Vagina (tissue), 2 donors: ENCODE data around the gene GPR55. TPM values are rescaled to one million over a fixed set of nuclear protein-coding genes. Genes with fewer than 3 reads are reported as not detected.

Experiments used
- DNase-seq, 2 donors: peaks; one replicate each; pipeline ENCODE4 v3.0.0-alpha.2; 2017; ENCODE audit errors: extremely low spot score in 2 of 2
- H3K27ac ChIP-seq: fragments of 200-600 bp; sonication (generic); one replicate; pipeline ENCODE4 v1.5.1; 2019
- H3K27me3 ChIP-seq: fragments of 200-600 bp; sonication (generic); one replicate; pipeline ENCODE4 v1.5.1; 2019
- H3K36me3 ChIP-seq, 2 donors: fragments of 200-600 bp; sonication (generic); one replicate each; pipeline ENCODE4 v1.5.1; 2017 to 2019
- H3K4me1 ChIP-seq: fragments of 200-600 bp; sonication (generic); one replicate; pipeline ENCODE4 v1.5.1; 2019
- H3K4me3 ChIP-seq, 2 donors: fragments of 200-600 bp; sonication (generic); 1 replicate in 1 of 2; 2 replicates in 1 of 2; pipeline ENCODE4 v1.5.1; 2016 to 2019
- H3K9me3 ChIP-seq: fragments of 200-600 bp; sonication (generic); one replicate; pipeline ENCODE4 v1.5.1; 2019
- POLR2A ChIP-seq, 2 donors: fragments of 450-650 bp; IDR thresholded peaks; one replicate each; pipeline ENCODE4 v1.6.1; 2017; ENCODE audit warnings: antibody characterized with exemption in 2 of 2, mild to moderate bottlenecking in 2 of 2, moderate library complexity in 2 of 2
- POLR2AphosphoS5 ChIP-seq, 2 donors: sonication (generic); formaldehyde crosslinking; IDR thresholded peaks; one replicate each; pipeline ENCODE4 v1.9.0; 2017; ENCODE audit warnings: antibody characterized with exemption in 2 of 2, mild to moderate bottlenecking in 2 of 2, low read depth in 1 of 2; ENCODE audit not compliant: insufficient read depth in 1 of 2
- intact Hi-C: fragments of 100-400 bp; cut with DNase I; formaldehyde crosslinking; loops from one replicate; pipeline ENCODE4 v1.15.1; 2023
- total RNA-seq: library from RNA; depleted of rRNA; stranded (reverse); fragments of >200 nt; gene quantifications from one replicate; pipeline ENCODE4 v1.2.3, GENCODE V29; 2016
- TF ChIP-seq, protein P1 (sequence below), 3 experiments: fragments of 450-650 bp in 2 of 3; fragments of 200-600 bp in 1 of 3; sonication (generic) in 1 of 3; IDR thresholded peaks; one replicate each; pipeline ENCODE4 v1.5.1; 2017 to 2019; ENCODE audit warnings: antibody characterized with exemption in 3 of 3, mild to moderate bottlenecking in 2 of 3, moderate library complexity in 2 of 3

GPR55 gene
- total RNA-seq, 1 donor from 2014 or later: 2.7 TPM

DNA sequence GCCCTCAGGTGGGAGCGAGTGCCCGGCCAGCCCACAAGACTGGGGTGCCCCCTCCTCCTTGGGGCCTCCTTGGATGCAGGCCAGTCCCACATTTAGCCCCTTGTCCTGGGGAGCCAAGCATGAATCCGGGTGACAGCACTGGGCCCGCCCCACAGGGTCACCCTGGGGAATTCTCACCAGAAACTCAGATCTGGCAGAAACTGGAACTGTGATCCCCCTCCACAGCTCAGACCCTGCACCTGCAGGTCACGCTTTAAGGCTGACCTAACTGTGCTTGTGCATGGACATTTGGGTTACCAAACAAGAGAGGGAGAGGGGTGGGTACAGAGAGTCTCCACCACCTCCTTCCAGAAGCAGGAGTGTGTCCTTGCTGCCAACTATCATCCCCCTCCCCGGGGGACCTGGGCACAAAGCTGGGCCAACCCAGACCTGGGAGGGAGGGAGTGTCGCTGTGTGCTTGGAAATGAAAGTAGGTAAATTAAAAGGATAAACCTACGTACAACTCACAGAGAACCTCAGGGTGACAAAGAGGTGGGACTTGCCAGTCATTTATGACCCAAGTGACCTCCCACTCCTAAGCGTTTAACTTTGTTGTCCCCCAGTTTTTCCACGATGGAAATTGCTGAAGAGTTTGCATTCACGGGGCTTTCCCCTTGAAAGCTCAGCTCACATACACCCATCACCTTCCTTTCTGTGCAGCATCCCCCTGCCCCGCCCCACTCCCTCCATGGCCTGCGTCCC, 51.2 kb downstream of the GPR55 start:
- Histone ChIP-seq H3K36me3 (peaks cover 0 to 17% of the 10 kb centered on the region in 2 donors), H3K27me3 (no peaks in the 10 kb centered on the region), H3K4me1 (peaks cover 27% of the 10 kb centered on the region), H3K4me3 (no peak overlapping the region), H3K9me3 (no peaks in the 10 kb centered on the region), H3K27ac (no peak overlapping the region)
- no peak for DNase-seq
- no peak for TF ChIP-seq POLR2AphosphoS5 (IDR thresholded peaks at IDR 0.05; ENCODE audit: insufficient read depth in 1 of 2, low read depth in 1 of 2)
- TF ChIP-seq POLR2A (IDR thresholded peaks at IDR 0.05): no peak
- TF ChIP-seq, protein P1, sequence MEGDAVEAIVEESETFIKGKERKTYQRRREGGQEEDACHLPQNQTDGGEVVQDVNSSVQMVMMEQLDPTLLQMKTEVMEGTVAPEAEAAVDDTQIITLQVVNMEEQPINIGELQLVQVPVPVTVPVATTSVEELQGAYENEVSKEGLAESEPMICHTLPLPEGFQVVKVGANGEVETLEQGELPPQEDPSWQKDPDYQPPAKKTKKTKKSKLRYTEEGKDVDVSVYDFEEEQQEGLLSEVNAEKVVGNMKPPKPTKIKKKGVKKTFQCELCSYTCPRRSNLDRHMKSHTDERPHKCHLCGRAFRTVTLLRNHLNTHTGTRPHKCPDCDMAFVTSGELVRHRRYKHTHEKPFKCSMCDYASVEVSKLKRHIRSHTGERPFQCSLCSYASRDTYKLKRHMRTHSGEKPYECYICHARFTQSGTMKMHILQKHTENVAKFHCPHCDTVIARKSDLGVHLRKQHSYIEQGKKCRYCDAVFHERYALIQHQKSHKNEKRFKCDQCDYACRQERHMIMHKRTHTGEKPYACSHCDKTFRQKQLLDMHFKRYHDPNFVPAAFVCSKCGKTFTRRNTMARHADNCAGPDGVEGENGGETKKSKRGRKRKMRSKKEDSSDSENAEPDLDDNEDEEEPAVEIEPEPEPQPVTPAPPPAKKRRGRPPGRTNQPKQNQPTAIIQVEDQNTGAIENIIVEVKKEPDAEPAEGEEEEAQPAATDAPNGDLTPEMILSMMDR (IDR thresholded peaks at IDR 0.05): no peak
- intact Hi-C loops: no loop called here

DNA sequence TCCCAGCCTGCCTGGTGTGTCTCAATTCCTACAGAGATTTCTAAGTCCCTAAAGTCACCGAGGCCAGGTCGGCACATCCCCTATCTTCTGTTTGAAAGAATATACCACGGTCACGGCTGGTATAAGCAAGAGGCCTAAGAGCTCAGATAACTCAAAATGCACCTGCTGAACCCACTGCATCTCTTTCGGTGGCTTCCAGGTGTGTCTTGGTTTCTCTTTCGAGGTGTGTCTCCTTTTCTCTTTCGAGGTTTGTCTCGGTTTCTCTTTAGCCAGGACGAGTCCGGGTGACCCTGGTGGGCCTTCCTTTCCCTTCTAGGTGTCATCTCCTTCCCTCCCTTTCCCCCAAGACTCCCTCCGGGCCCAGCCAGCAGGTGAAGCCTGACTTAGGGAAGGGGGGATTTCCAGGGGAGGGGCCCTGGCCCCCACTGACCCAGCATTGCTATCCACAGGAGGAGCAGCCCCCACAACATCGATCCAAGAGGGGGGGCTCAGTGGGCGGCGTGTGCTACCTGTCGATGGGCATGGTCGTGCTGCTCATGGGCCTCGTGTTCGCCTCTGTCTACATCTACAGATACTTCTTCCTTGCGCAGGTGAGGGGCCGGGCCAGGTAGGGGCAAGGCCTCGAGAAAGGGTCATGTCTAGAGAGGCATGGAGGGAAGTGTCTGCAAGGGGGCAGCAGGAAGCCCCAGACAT, 51.9 kb downstream of the GPR55 start:
- intact Hi-C loops: no loop called here
- Histone ChIP-seq H3K27me3 (no peaks in the 10 kb centered on the region), H3K4me1 (peaks cover 34% of the 10 kb centered on the region), H3K36me3 (peaks cover 0 to 17% of the 10 kb centered on the region in 2 donors), H3K4me3 (no peak overlapping the region), H3K27ac (no peak overlapping the region), H3K9me3 (no peaks in the 10 kb centered on the region)
- TF ChIP-seq, protein P1 (IDR thresholded peaks at IDR 0.05): no peak
- TF ChIP-seq POLR2AphosphoS5 (IDR thresholded peaks at IDR 0.05; ENCODE audit: insufficient read depth in 1 of 2, low read depth in 1 of 2) (no peak), POLR2A (IDR thresholded peaks at IDR 0.05) (no peak)
- DNase-seq: no peak

DNA sequence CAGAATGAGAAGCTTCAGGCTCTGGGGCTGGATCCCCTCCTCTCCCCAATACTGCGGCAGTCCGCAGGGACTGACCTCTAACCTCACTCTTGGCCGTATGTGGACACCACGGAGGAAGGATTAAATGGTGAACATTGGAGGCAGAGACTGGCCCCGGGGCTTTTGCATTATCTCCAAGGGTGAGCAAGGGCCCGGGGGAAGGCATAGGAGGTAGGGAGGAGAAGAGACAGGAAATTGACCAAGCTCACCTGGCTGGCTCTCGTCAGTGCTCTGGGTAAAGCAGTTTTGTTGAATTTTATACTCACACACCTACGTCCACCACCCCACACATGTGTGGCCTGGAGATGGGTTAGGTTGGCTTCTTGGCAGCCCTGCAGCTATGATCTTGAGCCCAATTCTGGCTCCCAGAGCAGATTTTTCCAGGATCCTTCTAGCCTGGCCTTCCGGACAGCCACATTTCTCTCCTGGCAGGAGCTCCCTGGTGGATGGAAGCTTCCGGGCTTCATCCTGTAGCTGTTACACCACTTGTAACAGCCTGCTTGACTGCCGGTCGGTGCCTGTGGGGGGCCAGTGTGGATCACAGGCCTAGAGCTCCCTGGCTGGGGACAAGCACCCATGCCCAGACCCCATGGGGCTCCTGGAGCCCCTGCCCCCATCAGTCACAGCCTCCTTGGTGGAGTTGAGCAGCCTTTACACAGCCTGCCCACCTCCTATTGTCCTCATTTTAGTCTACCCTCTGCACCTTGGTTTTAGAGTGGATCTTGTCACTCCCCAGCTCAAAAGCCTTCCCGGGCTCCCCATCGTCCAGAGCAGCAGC, 52.7 kb downstream of the GPR55 start:
- Histone ChIP-seq H3K27ac (no peak overlapping the region), H3K4me3 (no peak overlapping the region), H3K27me3 (no peaks in the 10 kb centered on the region), H3K9me3 (no peaks in the 10 kb centered on the region), H3K4me1 (peaks cover 42% of the 10 kb centered on the region), H3K36me3 (peaks cover 0 to 10% of the 10 kb centered on the region in 2 donors)
- intact Hi-C loops: no loop called here
- no peak for TF ChIP-seq POLR2AphosphoS5 (IDR thresholded peaks at IDR 0.05; ENCODE audit: insufficient read depth in 1 of 2, low read depth in 1 of 2)
- TF ChIP-seq POLR2A (IDR thresholded peaks at IDR 0.05): no peak
- TF ChIP-seq, protein P1 (IDR thresholded peaks at IDR 0.05): no peak
- DNase-seq: no peak

DNA sequence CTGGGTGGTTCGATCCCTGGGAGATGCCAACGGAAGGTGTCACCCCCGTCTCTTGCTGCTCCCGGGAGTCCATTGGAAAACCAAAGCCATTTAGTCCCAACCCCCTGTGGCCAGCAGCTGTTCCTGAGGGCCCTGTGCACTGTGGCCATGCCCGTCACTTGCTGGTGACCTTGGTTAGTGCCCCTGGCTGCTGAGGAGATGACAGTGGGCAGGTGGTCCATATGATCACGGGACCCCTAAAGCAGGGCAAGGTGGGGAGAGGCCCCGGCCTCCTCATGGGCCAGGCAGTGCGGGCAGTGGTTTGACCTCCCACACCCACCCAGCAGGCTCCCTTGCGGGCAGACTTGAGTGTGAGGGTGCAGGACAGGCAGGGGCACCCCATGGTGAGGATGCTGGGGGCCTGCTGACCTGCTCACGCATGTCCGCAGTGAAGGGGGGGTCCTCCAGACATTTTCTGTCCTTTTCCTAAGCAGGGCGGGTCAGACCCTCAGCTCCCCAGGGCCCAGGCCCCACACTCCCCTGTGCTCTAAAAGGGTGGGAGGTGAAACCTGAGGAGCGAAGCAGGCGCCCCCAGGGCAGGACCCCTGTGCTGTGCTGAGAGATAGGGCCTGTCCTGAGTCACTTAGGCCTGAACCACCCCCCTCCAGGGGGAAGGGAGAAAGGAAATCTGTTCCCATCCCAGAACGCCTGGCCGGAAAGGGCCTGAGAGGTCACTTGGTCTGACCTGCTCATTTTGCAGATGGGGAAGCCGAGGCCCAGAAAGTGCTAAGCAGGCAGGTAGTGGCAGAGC, 53.5 kb downstream of the GPR55 start:
- H3K36me3 ChIP-seq: peaks cover 0 to 4% of the 10 kb centered on the region in 2 donors
- H3K4me3 ChIP-seq: no peak overlapping the region
- H3K4me1 ChIP-seq: peaks cover 50% of the 10 kb centered on the region
- no peaks in the 10 kb centered on the region for H3K9me3 ChIP-seq
- peak in 1 of 2 donors; percentile 88 for DNase-seq
- intact Hi-C loops: no loop called here
- peak overlapping the region; percentile 7 for H3K27ac ChIP-seq
- no peaks in the 10 kb centered on the region for H3K27me3 ChIP-seq
- no peak for TF ChIP-seq POLR2AphosphoS5 (IDR thresholded peaks at IDR 0.05; ENCODE audit: insufficient read depth in 1 of 2, low read depth in 1 of 2)
- TF ChIP-seq, protein P1 (IDR thresholded peaks at IDR 0.05): no peak
- TF ChIP-seq POLR2A (IDR thresholded peaks at IDR 0.05): no peak
